ENCODE data around the gene MRPL19. TPM values are rescaled to one million over a fixed set of nuclear protein-coding genes. Genes with fewer than 3 reads are reported as not detected.
A peak's percentile ranks its signal among the peaks of the same experiment; 100 is the strongest.

Gene MRPL19
- total RNA-seq, 1 experiment from 2014 or later = 73.0 TPM

DNA sequence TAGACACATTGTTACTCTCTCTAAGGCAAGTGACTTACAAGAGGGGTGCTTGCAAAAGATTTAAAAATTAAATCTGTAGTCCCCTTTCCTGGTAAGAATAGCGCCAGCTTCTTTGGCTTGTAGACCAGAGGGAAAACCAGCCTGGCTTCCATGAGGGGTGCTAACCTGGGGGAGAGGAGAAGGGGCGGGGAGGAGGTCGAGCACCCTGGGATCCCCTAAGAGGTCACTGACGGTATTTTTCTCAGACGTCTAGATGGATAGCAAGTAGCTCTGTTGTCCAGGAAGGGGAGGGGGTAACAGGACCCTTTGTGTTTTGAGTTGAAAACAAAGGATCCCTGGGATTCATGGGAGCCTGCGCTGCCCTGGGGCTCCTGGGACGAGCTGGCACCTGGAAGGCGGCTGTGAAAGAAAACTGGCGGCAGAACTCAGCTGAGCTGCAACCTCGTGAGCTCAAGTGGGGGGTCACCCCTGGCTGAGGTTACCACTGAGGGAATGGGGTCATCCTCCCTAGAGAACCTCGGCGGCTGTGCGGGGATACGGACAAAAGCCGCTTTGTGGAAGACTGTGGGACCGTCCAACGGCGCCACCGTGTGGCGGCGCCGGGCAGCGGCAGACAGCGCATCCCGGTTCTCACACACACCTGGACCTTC lies 37.8 kb upstream of the MRPL19 start:
- no peak overlapping the region for H2AK5ac ChIP-seq (ENCODE audit: insufficient read length, low read length)
- H3K79me1 ChIP-seq (ENCODE audit: insufficient read depth, low read depth, low read length, poor library complexity, severe bottlenecking) = no peaks in the 10 kb centered on the region
- peaks cover 44% of the 10 kb centered on the region for H3K27me3 Mint-ChIP-seq (ENCODE audit: low read depth)
- H3K18ac ChIP-seq (ENCODE audit: insufficient read length, low read depth, low read length) = peak overlapping the region; percentile 87
- no peak overlapping the region for H3K27ac ChIP-seq (ENCODE audit: insufficient read length, low read depth, low read length)
- peak overlapping the region; percentile 35 for H3K9ac ChIP-seq (ENCODE audit: extremely low read depth, insufficient read length, low read length)
- H3K9me3 ChIP-seq (ENCODE audit: control insufficient read depth, low read depth, low read length) = no peaks in the 10 kb centered on the region
- peak overlapping the region; percentile 97 for H3K14ac ChIP-seq (ENCODE audit: insufficient read depth, low read length)
- H2BK5ac ChIP-seq (ENCODE audit: insufficient read length, low read length) = no peak overlapping the region
- no peak overlapping the region for H2BK20ac ChIP-seq (ENCODE audit: low read depth, low read length, poor library complexity, severe bottlenecking)
- no peak overlapping the region for H4K5ac ChIP-seq (ENCODE audit: insufficient read length, low read depth, low read length)
- H3K23ac ChIP-seq (ENCODE audit: insufficient read length, low read depth, low read length) = no peak overlapping the region
- no CpG with 5 or more reads among the region's 25 CpGs for WGBS (ENCODE audit: extremely low coverage, insufficient read length, low lambda C conversion rate)
- no peaks in the 10 kb centered on the region for H3K79me2 ChIP-seq (ENCODE audit: insufficient read depth, low read length)
- no peaks in the 10 kb centered on the region for H3K4me1 ChIP-seq (ENCODE audit: insufficient read depth, low read length)
- H3K36me3 Mint-ChIP-seq (ENCODE audit: insufficient read depth in 1 of 3, low read depth in 3 of 3) = no peaks in the 10 kb centered on the region; a peak in 1 of 7 replicates
- peak; percentile 84 for DNase-seq
- no peak overlapping the region for H4K91ac ChIP-seq (ENCODE audit: insufficient read length, low read depth, low read length)
- H3K4me2 ChIP-seq (ENCODE audit: insufficient read depth, insufficient read length, low read length) = peak overlapping the region; percentile 47
- H3K27ac Mint-ChIP-seq = peak overlapping the region in 2 of 3 experiments; percentile 95; a peak in 4 of 7 replicates
- H3K27me3 ChIP-seq (ENCODE audit: insufficient read depth, low read length) = no peaks in the 10 kb centered on the region
- no peaks in the 10 kb centered on the region for H4K20me1 ChIP-seq (ENCODE audit: control insufficient read depth, insufficient read depth, insufficient read length)
- H2BK12ac ChIP-seq (ENCODE audit: insufficient read length, low read depth, low read length) = peak overlapping the region; percentile 63
- no peaks in the 10 kb centered on the region for H3K23me2 ChIP-seq (ENCODE audit: insufficient read length, low read depth, low read length, poor library complexity, severe bottlenecking)
- peak overlapping the region; percentile 73 to 77 for H3K4me3 Mint-ChIP-seq
- no peak overlapping the region for H3K4ac ChIP-seq (ENCODE audit: low read depth, low read length)
- no peak overlapping the region for H2AFZ ChIP-seq (ENCODE audit: low read length)
- H3K56ac ChIP-seq (ENCODE audit: insufficient read length, low read depth, low read length) = no peak overlapping the region
- H3K4me1 Mint-ChIP-seq = peaks cover 22 to 33% of the 10 kb centered on the region in 2 experiments
- H4K8ac ChIP-seq (replicated peaks; ENCODE audit: insufficient read length, low read depth, low read length) = no peak overlapping the region
- H2BK120ac ChIP-seq (ENCODE audit: low read depth, low read length, poor library complexity, severe bottlenecking) = no peak overlapping the region
- peaks cover 0 to 3% of the 10 kb centered on the region in 2 experiments; a peak in 2 of 5 replicates for H3K9me3 Mint-ChIP-seq
- TF ChIP-seq, protein P1, sequence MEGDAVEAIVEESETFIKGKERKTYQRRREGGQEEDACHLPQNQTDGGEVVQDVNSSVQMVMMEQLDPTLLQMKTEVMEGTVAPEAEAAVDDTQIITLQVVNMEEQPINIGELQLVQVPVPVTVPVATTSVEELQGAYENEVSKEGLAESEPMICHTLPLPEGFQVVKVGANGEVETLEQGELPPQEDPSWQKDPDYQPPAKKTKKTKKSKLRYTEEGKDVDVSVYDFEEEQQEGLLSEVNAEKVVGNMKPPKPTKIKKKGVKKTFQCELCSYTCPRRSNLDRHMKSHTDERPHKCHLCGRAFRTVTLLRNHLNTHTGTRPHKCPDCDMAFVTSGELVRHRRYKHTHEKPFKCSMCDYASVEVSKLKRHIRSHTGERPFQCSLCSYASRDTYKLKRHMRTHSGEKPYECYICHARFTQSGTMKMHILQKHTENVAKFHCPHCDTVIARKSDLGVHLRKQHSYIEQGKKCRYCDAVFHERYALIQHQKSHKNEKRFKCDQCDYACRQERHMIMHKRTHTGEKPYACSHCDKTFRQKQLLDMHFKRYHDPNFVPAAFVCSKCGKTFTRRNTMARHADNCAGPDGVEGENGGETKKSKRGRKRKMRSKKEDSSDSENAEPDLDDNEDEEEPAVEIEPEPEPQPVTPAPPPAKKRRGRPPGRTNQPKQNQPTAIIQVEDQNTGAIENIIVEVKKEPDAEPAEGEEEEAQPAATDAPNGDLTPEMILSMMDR (conservative IDR thresholded peaks at IDR 0.05) = peak; percentile 97
- no peak overlapping the region for H2BK15ac ChIP-seq (ENCODE audit: low read depth, low read length)
- H3T11ph ChIP-seq (ENCODE audit: low read length) = no peak overlapping the region
